Right lobe of liver (tissue), 6 donors: Measurements from ENCODE around the gene DNAL1. TPM values are rescaled to one million over a fixed set of nuclear protein-coding genes. Genes with fewer than 3 reads are reported as not detected.

ENCODE experiments used
- ATAC-seq, 4 donors: fragments of 200-7000 bp; cut with Tn5 transposase; one replicate each; pipeline ENCODE4 v1.9.1; 2020; ENCODE audit warnings: mild to moderate bottlenecking in 4 of 4, moderate library complexity in 4 of 4
- DNase-seq, 3 donors: peaks; one replicate each; pipeline ENCODE4 v3.0.0-alpha.2; 2020
- H3K27ac ChIP-seq, 3 donors: fragments of 200-600 bp; one replicate each; pipeline ENCODE4 v1.8.0; 2022
- H3K27me3 ChIP-seq, 2 donors: fragments of 200-600 bp; one replicate each; pipeline ENCODE4 v1.8.0; 2022
- H3K36me3 ChIP-seq, 4 donors: fragments of 200-600 bp; sonication (generic) in 1 of 4; one replicate each; pipeline versions ENCODE4 v1.5.1 to v1.8.0; 2017 to 2022; ENCODE audit warnings: control low read depth in 1 of 4
- H3K4me1 ChIP-seq, 4 donors: fragments of 200-600 bp; sonication (generic) in 1 of 4; one replicate each; pipeline versions ENCODE4 v1.5.1 to v1.8.0; 2017 to 2022; ENCODE audit warnings: control low read depth in 1 of 4
- H3K4me3 ChIP-seq, 3 donors: fragments of 200-600 bp; one replicate each; pipeline ENCODE4 v1.8.0; 2022
- H3K9me3 ChIP-seq, 4 donors: fragments of 200-600 bp; sonication (generic) in 1 of 4; one replicate each; pipeline versions ENCODE4 v1.5.1 to v1.8.0; 2017 to 2022; ENCODE audit warnings: control low read depth in 1 of 4
- CTCF ChIP-seq, 4 donors: fragments of 200-600 bp in 3 of 4; fragments of 450-650 bp in 1 of 4; IDR thresholded peaks; one replicate each; pipeline versions ENCODE4 v1.5.1 to v1.8.0; 2016 to 2022; ENCODE audit warnings: antibody characterized with exemption in 4 of 4, mild to moderate bottlenecking in 2 of 4
- POLR2A ChIP-seq: fragments of 450-650 bp; IDR thresholded peaks from one replicate; pipeline ENCODE4 v1.6.1; 2017; ENCODE audit warnings: antibody characterized with exemption, mild to moderate bottlenecking
- WGBS: methylation state at CpG from one replicate; pipeline ENCODE4 v1.1.6; 2018; ENCODE audit warnings: low coverage, low lambda C conversion rate; ENCODE audit not compliant: insufficient coverage; ENCODE audit errors: missing lambda C conversion rate; 5-methylcytosine and 5-hydroxymethylcytosine counted together
- intact Hi-C, 2 donors: fragments of 100-400 bp; cut with DNase I; formaldehyde crosslinking; loops; one replicate each; pipeline versions ENCODE4 v1.11.2 to v1.14.1; 2022
- total RNA-seq, 6 experiments: library from RNA; depleted of rRNA in 2 of 6; stranded (reverse); fragments of >200 nt in 2 of 6; fragmentation: NEBNext Ultra II Directional in 3 of 6; extraction: Animal tissue kit (Norgen Biotek cat#: 25700) in 3 of 6; gene quantifications; one replicate each; pipeline versions ENCODE4 v1.1.0 to v1.2.4, GENCODE V29; 2016 to 2023
- donor health status: DM: no; HTN: yes; CAD: no.
- donor health status: DM: no; HTN: no; CAD: no.
- donor health status: DM: no; HTN: no; CAD: no.
- donor health status: DM: no; HTN: yes; CAD: no.
- donor health status: DM: no; HTN: yes; CAD: no.

DNAL1 gene
- total RNA-seq, 6 experiments from 2014 or later = 2.7 to 5.7 (median 3.2) TPM

- H3K36me3 ChIP-seq = no peaks in the 10 kb centered on the region
- H3K4me3 ChIP-seq = no peak overlapping the region
- no peaks in the 10 kb centered on the region for H3K9me3 ChIP-seq
- ATAC-seq (no peak), DNase-seq (no peak)
- WGBS = 60% methylated on average over 5 of the region's 9 CpGs
- intact Hi-C loops = no loop called here
- no peaks in the 10 kb centered on the region for H3K27me3 ChIP-seq
- no peak for TF ChIP-seq CTCF (IDR thresholded peaks at IDR 0.05)
- no peak for TF ChIP-seq POLR2A
- no peak overlapping the region for H3K27ac ChIP-seq
- peaks cover 5 to 86% (median 53%) of the 10 kb centered on the region in 4 donors for H3K4me1 ChIP-seq
Observed at GRCh38 chr14:73747379-73748211, 102.8 kb downstream of the DNAL1 start.

DNA sequence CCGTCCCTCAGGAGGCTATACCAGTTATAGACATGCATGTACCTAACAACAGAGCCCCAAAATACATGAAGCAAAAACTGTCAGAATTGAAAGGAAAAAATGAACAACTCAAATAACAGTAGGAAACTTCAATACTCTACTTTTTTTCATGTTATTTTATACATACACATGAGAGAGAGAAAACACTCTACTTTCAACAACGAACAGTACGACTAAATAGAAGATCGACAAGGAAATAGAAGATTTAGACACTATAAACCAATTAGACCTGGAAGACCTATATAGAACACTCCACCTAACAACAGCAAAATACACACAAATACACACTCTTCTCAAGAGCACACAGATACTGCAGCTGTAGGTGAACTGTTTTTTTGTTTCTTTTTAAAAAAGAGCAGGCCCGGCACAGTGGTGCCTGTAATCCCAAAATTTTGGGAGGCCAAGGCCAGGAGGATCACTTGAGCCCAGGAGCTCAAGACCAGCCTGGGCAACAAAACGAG is 104.1 kb downstream of the DNAL1 start:
- DNase-seq (no peak), ATAC-seq (no peak)
- Histone ChIP-seq H3K27me3 (no peaks in the 10 kb centered on the region), H3K9me3 (no peaks in the 10 kb centered on the region), H3K4me3 (no peak overlapping the region), H3K27ac (no peak overlapping the region), H3K4me1 (peaks cover 7 to 93% (median 58%) of the 10 kb centered on the region in 4 donors), H3K36me3 (no peaks in the 10 kb centered on the region)
- intact Hi-C loops = no loop called here
- no peak for TF ChIP-seq CTCF (IDR thresholded peaks at IDR 0.05)
- TF ChIP-seq POLR2A = no peak
- 71% methylated on average over 6 of the region's 6 CpGs for WGBS

DNA sequence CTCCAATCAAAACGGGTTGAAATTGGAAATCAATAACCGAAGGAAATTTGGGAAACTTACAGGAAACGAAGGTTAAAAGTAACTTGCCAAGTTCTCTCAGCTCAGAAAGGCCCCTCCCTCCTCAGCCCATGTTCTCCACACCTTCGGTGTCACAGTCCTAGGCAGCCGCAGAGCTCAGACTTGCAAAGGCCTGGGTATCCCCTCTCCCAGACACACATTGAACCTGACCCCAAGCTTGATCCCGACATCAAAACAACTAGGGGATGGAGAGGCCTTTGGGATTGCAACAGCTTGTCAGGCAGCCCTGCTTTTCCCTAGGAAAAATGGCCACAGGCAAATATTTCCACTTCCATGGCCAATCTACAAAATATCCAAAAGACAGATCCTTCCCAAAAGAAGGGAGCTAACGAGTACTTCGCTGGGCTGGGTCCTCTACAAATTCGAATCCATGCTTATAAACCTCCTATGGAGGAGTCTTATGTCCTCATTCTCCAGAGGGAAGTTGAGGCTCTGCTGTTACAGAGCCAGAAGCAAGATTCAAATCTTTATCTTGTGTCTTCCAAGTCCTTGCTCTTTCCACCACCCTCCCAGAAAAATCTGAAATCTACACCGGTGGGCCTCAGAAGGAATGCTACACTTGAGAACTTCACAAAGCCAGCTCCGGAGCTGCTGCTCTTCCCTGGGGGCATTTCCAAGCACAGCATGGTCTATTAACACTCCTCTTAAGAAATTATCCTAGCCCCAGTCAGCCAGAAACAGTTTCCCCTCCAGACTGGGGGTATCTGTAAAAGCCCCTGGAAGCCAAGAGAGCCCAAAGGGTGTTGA is 105.1 kb downstream of the DNAL1 start:
- WGBS = 45% methylated on average over 9 of the region's 11 CpGs
- intact Hi-C loops = loop anchor here in 1 of 2 donors (5.0 kb wide), 1 partner anchor 37 kb away; no protein-coding TSS in a partner anchor
- peaks cover 12 to 93% (median 60%) of the 10 kb centered on the region in 4 donors for H3K4me1 ChIP-seq
- no peaks in the 10 kb centered on the region for H3K36me3 ChIP-seq
- TF ChIP-seq CTCF (IDR thresholded peaks at IDR 0.05) = no peak
- no peak for TF ChIP-seq POLR2A
- H3K9me3 ChIP-seq = no peaks in the 10 kb centered on the region
- H3K27me3 ChIP-seq = no peaks in the 10 kb centered on the region
- peak overlapping the region in 1 of 3 donors; percentile 0 for H3K27ac ChIP-seq
- no peak overlapping the region for H3K4me3 ChIP-seq
- DNase-seq (no peak), ATAC-seq (no peak)

DNA sequence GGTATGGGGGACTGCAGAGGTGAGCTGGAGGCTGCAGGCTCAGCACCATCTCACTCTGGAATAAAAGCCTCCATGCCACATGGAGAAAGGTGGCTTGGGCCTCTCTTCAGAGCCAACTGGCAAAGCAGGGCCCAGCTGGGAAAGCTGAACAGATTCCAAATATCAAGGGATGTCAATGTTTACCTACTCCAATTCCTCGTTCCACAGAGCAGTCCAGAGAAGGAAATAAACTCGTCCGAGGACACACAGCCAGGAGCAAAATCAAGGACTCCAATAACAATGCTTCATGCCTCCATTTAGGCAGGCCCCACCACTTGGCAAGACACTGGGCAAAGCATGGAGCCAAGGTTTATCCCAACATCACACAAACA is 105.7 kb downstream of the DNAL1 start:
- intact Hi-C loops = loop anchor here in 1 of 2 donors (5.0 kb wide), 1 partner anchor 37 kb away; no protein-coding TSS in a partner anchor
- ATAC-seq (peak; percentile 10 to 56 (median 43)), DNase-seq (peak in 1 of 3 donors; percentile 73)
- Histone ChIP-seq H3K4me3 (no peak overlapping the region), H3K4me1 (peaks cover 12 to 93% (median 60%) of the 10 kb centered on the region in 4 donors), H3K27me3 (no peaks in the 10 kb centered on the region), H3K36me3 (no peaks in the 10 kb centered on the region), H3K27ac (no peak overlapping the region), H3K9me3 (no peaks in the 10 kb centered on the region)
- no CpG with 5 or more reads among the region's 3 CpGs for WGBS
- no peak for TF ChIP-seq POLR2A
- no peak for TF ChIP-seq CTCF (IDR thresholded peaks at IDR 0.05)
